ENCODE measurements around the gene SEM1.
"Not testable (repeated sequence)": the region's sequence is repeated elsewhere in the genome, so short reads cannot be mapped to it uniquely, and the experiment has no call there.

Gene SEM1

DNA sequence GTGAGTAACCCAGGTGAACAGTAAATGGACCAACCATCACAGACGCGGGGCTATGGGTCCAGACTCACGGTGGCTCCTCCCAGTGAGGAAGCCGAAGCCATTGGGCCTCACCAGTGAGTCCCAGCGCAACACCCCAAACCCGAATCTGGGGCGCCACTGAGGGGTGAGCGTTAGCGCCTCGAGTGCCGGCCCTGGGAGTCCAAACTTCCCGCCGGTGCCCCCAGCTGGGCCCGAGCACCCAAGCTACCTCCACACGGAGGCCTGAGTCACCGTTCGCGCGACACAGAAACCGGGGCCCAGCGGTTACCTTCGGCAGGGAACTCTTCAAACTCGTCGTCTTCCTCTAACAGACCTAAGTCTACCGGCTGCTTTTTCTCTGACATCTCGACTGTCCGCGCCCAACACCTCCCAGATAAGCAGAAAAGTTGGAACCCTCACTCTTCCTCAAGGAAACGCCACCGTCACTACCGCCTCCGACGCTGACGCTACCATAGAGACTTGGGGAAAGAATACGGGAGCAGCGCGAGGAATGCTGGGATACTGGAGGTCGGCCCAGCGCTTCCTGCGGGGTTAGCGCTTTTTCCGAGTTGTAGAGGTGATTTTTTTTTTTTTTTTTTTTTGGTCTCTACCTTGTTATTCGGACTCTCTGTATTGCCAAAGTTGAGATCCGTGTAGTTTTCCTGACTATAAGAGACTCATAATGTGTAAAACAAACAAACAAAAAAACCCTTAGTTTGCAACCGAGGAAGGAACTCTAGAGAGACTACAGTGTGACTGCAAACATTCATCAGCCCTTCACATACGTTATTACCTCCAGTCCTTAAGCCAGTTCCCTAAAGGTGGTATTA lies at the start of gene SEM1:
Gene SEM1, minus strand, starts transcription at position 466 of the 848 bp plus-strand sequence. Its CDS starts 83 bp downstream, at position 383.
- peak; percentile 77 for DNase-seq

DNA sequence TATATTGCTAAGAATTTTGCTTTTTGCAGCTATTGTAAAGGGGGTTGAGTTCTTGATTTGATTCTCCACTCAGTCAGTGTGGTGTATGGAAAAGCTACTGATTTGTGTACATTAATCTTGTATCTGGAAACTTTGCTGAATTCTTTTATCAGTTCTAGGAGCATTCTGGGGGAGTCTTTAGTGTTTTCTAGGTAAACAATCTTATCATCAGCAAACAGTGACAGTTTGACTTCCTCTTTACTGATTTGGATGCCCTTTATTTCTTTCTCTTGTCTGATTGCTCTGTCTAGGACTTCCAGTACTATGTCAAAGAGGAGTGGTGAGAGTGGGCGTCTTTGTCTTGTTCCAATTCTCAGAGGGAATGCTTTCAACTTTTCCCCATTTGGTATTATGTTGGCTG lies 48.2 kb upstream of the SEM1 start:
- not testable (repeated sequence) for DNase-seq

DNA sequence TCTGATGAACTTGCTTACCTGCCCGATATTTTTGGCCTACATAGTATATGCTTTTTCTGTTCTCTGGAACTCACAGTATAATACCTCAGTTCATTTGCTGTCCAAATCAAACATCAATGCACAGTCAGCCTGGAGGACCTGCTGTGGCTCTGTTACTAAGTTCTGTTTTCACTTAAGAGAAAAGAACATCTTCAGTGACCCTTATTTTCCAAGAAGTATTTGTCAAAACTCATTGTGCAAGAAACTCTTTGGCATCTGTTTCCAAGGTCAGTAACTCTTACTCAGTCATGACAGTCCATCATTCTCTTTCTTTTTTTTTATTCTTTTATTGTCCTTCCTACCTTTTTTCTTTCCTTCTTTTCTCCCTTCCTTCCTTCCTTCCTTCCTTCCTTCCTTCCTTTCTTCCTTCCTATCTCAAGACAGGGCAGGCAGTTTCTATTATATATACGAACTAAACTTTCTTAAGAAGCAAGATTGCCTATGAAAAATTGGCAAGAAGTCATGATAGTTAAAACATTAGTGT lies 37.8 kb upstream of the SEM1 start:
- no peak for DNase-seq

DNA sequence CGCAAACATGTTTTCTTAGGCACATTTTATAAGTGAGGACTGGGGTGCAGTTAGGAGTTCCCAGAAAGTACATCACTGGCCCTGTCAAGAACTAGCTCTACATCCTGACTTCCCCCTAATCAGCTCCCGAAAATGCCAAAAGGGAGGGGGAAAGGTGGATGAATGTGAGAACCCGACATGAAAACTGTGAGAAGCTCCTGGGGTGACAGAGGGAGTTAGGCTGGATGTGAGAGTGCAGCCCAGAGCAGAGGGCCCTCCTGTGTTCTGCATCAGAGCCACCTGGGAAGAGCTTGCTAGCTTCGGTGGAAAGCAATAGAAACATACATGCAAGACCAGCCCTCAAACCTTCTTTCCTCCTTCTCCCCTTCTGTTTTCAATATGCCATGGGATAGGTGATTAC lies 30.5 kb upstream of the SEM1 start:
- no peak for DNase-seq

DNA sequence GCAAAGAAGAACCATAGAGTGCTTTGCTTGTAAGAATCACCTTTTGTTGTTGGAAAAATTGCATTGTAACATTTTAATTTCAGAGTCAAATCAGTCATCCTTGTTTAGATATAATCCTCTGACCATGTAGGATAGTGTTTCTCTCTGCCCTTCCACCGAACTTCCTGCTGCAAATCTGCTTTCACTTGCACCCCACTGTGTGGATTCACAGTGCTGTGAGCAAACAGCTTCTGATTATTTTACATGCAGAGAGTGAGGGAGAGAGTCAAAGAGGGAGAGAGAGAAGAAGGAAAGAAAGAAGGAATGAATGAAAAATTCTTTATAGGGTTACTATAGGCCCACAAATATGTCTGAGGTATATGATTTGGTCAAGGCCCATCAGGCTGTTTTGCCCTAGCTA lies 30.0 kb upstream of the SEM1 start:
- no peak for DNase-seq

- DNase-seq, result no peak
These were observed 29.5 kb upstream of the SEM1 start for GRCh38 chr7:96739167-96739566.

DNA sequence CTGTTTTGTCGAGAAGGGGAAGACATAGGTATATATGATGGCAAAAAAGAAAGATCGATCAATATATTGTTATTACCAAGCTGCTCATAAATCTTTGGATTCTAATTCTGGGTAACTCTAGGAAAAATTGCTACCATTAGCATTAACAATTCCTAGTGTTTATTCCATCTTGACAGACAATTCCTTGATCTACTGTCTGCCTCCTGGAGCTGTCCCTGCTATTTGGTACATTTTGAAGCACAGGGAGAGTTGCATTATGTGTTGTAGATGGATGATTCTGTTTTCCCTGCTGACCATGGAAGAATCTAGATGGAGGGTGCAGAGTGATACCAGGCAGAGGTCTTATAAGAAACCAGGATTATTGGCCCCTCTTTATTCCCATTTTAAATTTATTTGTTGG lies 29.1 kb upstream of the SEM1 start:
- DNase-seq, result no peak

GRCh38 chr7:96737545-96738050 lies 28.0 kb upstream of the SEM1 start:
- DNase-seq, result no peak

- DNase-seq, result no peak
These were observed 24.7 kb upstream of the SEM1 start for GRCh38 chr7:96734343-96734742.

- no peak for DNase-seq
These were observed 20.2 kb upstream of the SEM1 start for GRCh38 chr7:96729820-96730219.

DNA sequence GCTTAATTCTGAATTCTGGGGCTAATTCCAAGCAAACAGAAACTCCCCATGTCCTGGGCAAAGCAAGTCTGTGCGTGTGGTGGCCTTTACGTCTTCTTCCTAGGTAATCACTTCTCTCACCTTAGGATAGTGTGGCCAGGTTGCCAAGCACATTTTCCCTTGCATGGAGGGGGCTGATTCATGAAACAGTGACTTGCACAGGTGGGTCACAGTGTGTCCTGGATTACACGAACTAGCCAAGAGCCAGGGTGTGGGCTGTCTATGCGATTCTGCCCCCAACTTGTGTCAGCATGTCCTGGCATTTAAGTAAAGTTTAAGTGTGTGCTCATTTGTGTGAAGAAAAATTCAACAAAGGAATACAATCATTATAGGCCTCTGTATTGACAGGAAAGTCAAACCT lies 18.5 kb upstream of the SEM1 start:
- DNase-seq, result no peak

DNA sequence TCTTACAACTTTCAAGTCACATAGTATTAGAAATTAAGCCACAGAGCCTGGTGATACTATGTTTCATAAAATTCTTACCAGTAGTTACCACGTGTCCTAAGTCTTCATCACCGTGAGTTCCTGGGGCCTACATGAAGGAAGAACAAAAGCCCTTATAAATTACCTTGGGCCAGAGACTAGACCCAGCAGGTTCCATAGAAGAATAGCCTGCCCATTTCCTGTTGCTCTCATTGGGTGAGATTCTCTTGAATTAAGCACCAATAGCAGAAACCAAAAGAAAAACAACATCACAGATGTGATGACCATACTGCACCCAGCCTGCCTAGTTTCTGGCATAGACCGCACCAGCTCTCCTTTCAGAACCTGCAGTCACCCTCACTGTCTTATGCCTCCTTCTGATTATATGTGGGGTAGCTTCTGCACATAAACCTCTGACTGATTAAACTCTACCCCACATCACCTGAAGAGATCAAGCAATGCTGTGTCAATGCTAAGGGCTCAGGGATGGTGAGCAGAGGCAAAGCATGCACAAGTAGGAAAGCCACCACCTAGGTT lies 18.0 kb upstream of the SEM1 start:
- no peak for DNase-seq

- no peak for DNase-seq
These were observed 14.0 kb upstream of the SEM1 start for GRCh38 chr7:96723622-96724021.

DNA sequence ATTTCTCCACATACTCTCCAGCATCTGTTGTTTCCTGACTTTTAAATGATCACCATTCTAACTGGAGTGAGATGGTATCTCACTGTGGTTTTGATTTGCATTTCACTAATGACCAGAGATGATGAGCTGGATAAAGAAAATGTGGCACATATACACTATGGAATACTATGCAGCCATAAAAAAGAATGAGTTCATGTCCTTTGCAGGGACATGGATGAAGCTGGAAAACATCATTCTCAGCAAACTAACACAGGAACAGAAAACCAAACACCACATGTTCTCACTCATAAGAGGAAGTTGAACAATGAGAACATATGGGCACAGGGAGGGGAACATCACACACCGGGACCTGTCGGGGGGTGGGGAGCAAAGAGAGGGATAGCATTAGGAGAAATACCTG lies 13.3 kb upstream of the SEM1 start:
- not testable (repeated sequence) for DNase-seq

- no peak for DNase-seq
These were observed 11.2 kb upstream of the SEM1 start for GRCh38 chr7:96720843-96721242.

DNA sequence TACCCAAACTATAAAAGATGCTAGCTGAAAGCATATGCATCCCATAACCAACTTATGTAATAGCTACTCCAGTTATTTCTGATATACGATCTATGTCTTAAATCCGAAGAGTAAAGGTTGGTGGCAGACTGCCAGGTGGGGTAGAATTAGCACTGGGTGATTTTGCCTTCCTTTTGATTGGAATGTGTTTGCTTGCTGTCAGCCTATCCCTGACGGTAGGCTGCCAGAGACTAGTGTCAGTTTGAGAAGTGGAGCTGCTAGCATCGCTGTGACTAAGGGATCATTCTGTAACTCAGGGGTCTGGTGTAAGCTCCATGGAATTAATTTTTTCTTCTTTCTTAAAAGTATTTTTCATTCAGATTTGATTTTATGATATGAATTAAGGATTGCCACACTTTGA lies 9.5 kb upstream of the SEM1 start:
- no peak for DNase-seq

- no peak for DNase-seq
These were observed 8.7 kb upstream of the SEM1 start for GRCh38 chr7:96718107-96719003.

- no peak for DNase-seq
These were observed 3.4 kb upstream of the SEM1 start for GRCh38 chr7:96713037-96713436.

DNA sequence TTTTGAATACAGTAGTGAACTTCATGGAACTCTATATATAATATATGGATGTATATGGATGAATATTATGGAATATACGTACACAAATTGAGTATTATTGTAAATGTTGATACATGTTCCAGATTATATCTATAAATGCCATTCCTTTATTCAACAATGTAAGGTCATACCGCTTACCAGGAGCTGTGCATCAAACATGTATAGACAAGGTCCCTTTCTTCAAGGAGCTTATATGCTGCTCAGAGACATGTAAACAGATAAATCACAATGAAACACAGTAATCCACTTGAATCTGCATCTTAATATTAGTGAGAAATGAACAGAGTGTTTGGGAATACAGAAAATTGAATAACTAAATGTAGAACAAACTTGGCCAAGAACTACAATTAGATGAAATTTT lies 898 bp upstream of the SEM1 start:
- no peak for DNase-seq

DNA sequence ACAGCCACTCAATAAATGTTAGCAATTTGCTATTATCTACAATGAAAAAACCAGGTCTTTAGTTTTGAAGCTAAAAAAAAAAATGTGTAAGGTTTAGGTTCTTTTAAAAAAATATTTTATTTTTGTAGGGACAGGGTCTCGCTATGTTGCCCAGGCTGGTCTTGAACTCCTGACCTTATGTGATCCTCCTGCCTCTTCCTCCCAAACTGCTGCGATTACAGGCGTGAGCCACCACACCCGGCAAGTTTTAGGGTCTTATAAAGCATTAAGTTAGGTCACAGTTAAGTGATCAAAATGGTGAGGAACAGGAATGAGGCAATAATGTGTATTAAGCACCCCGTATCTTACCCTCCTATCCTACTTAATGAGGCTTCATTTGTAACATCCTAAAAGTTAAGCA lies 774 bp downstream of the SEM1 start:
- no peak for DNase-seq

GRCh38 chr7:96707901-96708774 lies 1.5 kb downstream of the SEM1 start:
- DNase-seq, result no peak

DNA sequence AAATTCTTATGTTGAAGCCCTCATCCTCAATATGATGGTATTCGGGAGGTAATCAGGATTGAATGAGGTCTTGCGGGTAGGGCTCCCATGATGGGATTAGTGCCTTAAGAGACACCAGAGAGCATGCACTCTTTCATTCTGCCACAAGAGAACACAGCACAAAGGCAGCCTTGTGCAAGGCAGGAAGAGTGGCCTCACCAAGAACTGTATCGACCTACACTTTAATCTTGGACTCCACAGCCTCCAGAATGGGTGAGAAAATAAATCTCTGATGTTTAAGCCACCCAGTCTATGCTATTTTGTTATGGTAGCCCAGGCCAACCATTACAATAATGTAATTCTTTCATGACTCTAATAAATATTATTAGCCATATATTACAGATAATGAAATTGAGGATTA lies 8.4 kb downstream of the SEM1 start:
- no peak for DNase-seq
